ENCODE data around the gene RNF150.

RNF150 gene

DNA sequence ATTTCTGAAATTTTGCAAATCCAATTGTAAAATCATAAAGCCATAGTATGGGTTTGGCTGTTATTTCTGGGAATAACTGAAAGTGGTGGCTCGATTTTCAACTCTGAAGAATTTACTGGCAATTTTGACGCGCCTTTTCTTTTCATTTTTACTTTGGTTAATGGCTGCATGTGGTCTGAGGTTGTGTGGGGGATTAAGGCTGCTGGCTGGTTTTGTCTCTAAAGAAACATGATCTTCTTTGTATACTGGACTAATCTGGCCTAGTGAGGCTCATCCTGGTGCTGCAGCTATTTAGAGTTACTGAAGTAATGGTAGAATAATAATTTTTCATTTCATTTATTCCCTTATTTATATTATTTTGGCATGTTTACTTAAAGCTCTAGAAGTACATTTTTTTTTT lies 164.0 kb downstream of the RNF150 start:
- TF ChIP-seq, protein P1, sequence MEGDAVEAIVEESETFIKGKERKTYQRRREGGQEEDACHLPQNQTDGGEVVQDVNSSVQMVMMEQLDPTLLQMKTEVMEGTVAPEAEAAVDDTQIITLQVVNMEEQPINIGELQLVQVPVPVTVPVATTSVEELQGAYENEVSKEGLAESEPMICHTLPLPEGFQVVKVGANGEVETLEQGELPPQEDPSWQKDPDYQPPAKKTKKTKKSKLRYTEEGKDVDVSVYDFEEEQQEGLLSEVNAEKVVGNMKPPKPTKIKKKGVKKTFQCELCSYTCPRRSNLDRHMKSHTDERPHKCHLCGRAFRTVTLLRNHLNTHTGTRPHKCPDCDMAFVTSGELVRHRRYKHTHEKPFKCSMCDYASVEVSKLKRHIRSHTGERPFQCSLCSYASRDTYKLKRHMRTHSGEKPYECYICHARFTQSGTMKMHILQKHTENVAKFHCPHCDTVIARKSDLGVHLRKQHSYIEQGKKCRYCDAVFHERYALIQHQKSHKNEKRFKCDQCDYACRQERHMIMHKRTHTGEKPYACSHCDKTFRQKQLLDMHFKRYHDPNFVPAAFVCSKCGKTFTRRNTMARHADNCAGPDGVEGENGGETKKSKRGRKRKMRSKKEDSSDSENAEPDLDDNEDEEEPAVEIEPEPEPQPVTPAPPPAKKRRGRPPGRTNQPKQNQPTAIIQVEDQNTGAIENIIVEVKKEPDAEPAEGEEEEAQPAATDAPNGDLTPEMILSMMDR (IDR thresholded peaks at IDR 0.05): no peak
- H3K4me3 ChIP-seq: no peak overlapping the region
- no peak overlapping the region for H3K27ac ChIP-seq
- no peak for DNase-seq (ENCODE audit: low spot score)

DNA sequence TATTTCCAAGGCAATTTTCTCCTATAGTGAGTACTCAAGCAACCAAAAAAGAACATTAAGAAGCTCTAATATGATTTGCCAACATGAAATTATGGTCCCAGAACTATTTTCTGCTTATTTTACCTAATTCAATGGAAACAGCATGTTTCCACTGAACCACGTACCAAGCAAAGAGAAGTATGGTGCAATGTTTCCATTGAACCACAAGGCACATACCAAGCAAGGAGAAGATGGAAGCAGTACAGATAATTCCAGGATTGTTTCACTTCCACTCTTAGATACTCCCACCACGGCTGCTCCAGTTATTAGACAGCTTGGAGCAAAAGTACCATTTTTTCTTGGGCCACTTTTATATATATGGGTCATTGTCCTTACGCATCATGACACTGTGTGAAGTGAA lies 164.9 kb downstream of the RNF150 start:
- no peak overlapping the region for H3K27ac ChIP-seq
- DNase-seq (ENCODE audit: low spot score): no peak
- TF ChIP-seq, protein P1 (IDR thresholded peaks at IDR 0.05): no peak
- no peak overlapping the region for H3K4me3 ChIP-seq

DNA sequence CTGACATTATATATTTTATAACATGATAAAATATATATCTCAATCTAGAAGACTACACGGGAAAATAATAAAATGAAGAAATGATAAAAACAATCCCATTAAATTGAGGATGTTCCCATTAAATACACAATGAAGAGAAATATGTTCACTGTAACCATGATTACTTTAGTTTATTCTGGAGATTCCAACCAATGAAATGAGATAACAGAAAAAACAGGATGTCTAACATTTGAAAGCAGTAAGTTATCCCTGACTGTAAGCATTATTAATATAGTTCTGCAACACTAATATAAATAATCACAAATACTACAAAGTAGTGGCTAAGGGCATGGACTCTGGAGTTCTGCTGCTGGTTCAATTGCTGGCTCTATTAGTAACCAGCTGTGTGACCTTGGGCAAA lies 169.4 kb downstream of the RNF150 start:
- TF ChIP-seq, protein P1 (IDR thresholded peaks at IDR 0.05): no peak
- Histone ChIP-seq H3K4me3 (no peak overlapping the region), H3K27ac (no peak overlapping the region)
- DNase-seq (ENCODE audit: low spot score): no peak

DNA sequence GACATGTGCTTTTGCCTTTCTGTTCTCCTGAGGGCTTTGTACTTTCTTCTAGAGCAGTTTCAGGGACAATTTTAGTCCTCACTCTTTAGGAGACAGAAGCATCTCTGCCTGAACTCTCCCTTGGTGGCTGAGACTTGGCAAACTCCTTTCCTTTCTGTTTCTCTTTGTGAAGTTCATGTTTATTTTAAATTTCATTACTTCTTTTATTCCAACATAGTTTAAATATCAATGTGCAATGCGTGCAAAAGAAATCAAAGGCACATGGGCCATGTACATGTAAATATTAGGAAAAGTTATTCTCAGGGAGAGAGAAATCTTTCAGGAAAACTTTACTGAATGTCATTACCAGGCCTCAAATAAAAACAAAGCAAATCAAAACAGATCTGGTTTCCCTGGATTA lies 177.6 kb downstream of the RNF150 start:
- H3K27ac ChIP-seq: peak overlapping the region in 1 of 2 donors; percentile 32
- DNase-seq (ENCODE audit: low spot score): no peak
- TF ChIP-seq, protein P1 (IDR thresholded peaks at IDR 0.05): no peak
- no peak overlapping the region for H3K4me3 ChIP-seq

DNA sequence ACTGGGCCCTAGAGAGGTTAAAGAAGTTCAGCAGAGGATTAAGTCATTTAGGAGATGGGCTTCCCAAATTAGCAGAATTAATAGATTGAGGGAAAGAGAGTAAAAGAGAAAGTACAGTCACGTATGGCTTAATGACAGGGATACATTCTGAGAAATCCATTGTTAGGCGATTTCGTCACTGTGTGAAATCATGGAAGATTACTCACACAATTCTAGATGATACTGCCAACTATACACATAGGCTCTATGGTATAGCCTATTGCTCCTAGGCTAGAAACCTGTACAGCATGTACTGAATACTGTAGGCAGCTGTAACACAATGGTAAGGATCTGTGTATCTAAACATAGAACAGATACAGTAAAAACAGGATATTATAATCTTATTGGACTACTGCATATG lies 180.6 kb downstream of the RNF150 start:
- Histone ChIP-seq H3K27ac (no peak overlapping the region), H3K4me3 (no peak overlapping the region)
- TF ChIP-seq, protein P1 (IDR thresholded peaks at IDR 0.05): no peak
- no peak for DNase-seq (ENCODE audit: low spot score)

DNA sequence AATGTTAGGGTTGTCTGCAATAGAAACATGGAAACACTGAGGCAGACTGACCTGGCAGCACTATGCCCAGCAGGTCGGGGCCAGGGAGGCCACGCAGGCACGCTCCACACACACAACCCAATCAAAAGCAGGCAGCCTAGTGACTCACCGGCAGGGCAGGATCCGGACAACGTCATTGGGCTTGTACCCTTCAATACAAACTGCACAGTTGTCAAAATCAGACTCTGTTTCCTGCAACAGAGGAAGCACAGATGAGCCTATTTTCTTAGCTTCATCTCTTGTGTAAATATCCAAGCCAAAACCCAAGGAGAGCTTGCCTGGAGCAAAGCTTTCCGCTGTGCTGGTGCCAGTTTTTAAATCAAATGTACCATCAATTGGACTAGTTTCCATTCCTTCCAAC lies 185.8 kb downstream of the RNF150 start:
- no peak for DNase-seq (ENCODE audit: low spot score)
- H3K4me3 ChIP-seq: no peak overlapping the region
- no peak overlapping the region for H3K27ac ChIP-seq
- TF ChIP-seq, protein P1 (IDR thresholded peaks at IDR 0.05): no peak

DNA sequence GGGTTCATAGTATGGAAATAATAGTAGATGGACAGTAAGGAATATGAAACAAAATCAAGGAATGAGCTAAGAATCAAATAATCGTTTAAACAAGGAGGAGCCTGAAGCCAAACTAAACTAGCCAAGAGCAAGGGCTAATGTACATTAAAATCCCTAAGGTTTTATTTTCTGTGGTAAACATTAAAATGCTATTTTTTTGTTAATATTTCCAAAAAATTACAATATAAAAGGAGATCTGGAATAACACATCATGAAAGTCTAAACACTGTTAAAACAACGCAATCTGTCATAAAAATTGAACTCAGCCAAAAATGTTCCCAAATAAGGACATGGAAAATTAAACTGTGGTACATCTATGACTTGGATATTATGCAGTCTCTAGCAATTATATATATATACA lies 188.2 kb downstream of the RNF150 start:
- TF ChIP-seq, protein P1 (IDR thresholded peaks at IDR 0.05): no peak
- no peak for DNase-seq (ENCODE audit: low spot score)
- no peak overlapping the region for H3K27ac ChIP-seq
- no peak overlapping the region for H3K4me3 ChIP-seq

Data from coronary artery (tissue), 2 donors.